H9 (cell line): ENCODE measurements around the gene PCDHA8. TPM values are rescaled to one million over a fixed set of nuclear protein-coding genes. Genes with fewer than 3 reads are reported as not detected.

Source experiments
- DNase-seq: peaks from one replicate; pipeline ENCODE4 v3.0.0-alpha.2; 2017
- H2AFZ ChIP-seq: one replicate; pipeline ENCODE4 v1.6.1; 2013; ENCODE audit warnings: mild to moderate bottlenecking, low read length, control low read depth, moderate library complexity
- H2AK5ac ChIP-seq: 2 replicates; pipeline ENCODE4 v1.6.1; 2013; ENCODE audit warnings: low read length, control low read depth, mixed read lengths; ENCODE audit not compliant: insufficient read length
- H2BK120ac ChIP-seq: one replicate; pipeline ENCODE4 v1.6.1; 2013; ENCODE audit warnings: low read depth, mild to moderate bottlenecking, low read length, control low read depth, inconsistent platforms; ENCODE audit not compliant: poor library complexity, severe bottlenecking
- H2BK12ac ChIP-seq: 2 replicates; pipeline ENCODE4 v1.6.1; 2013; ENCODE audit warnings: low read length, control low read depth, mixed read lengths, low read depth; ENCODE audit not compliant: insufficient read length
- H2BK15ac ChIP-seq: 2 replicates; pipeline ENCODE4 v1.6.1; 2013; ENCODE audit warnings: low read depth, low read length, control low read depth
- H2BK20ac ChIP-seq: one replicate; pipeline ENCODE4 v1.6.1; 2013; ENCODE audit warnings: low read depth, mild to moderate bottlenecking, low read length, control low read depth, inconsistent platforms; ENCODE audit not compliant: poor library complexity, severe bottlenecking
- H2BK5ac ChIP-seq: 2 replicates; pipeline ENCODE4 v1.6.1; 2013; ENCODE audit warnings: low read length, control low read depth, mixed read lengths; ENCODE audit not compliant: insufficient read length
- H3K14ac ChIP-seq: 2 replicates; pipeline ENCODE4 v1.6.1; 2013; ENCODE audit warnings: low read length, control low read depth; ENCODE audit not compliant: insufficient read depth
- H3K18ac ChIP-seq: 2 replicates; pipeline ENCODE4 v1.6.1; 2013; ENCODE audit warnings: low read depth, mild to moderate bottlenecking, mixed read lengths, low read length, control low read depth; ENCODE audit not compliant: insufficient read length
- H3K23ac ChIP-seq: 2 replicates; pipeline ENCODE4 v1.6.1; 2013; ENCODE audit warnings: low read length, control low read depth, mixed read lengths, low read depth; ENCODE audit not compliant: insufficient read length
- H3K23me2 ChIP-seq: 2 replicates; pipeline ENCODE4 v1.6.1; 2013; ENCODE audit warnings: low read depth, mild to moderate bottlenecking, mixed read lengths, low read length, control low read depth; ENCODE audit not compliant: insufficient read length, poor library complexity, severe bottlenecking
- H3K27ac ChIP-seq: 2 replicates; pipeline ENCODE4 v1.5.1; 2013; ENCODE audit warnings: low read length, control low read depth, mixed read lengths, low read depth; ENCODE audit not compliant: insufficient read length
- H3K27me3 ChIP-seq: 2 replicates; pipeline ENCODE4 v1.6.1; 2013; ENCODE audit warnings: low read length, control low read depth, inconsistent platforms; ENCODE audit not compliant: insufficient read depth
- H3K4ac ChIP-seq: 2 replicates; pipeline ENCODE4 v1.6.1; 2013; ENCODE audit warnings: low read depth, mild to moderate bottlenecking, control low read depth, inconsistent platforms, low read length, moderate library complexity
- H3K4me1 ChIP-seq: 2 replicates; pipeline ENCODE4 v1.6.1; 2013; ENCODE audit warnings: low read length, control low read depth, inconsistent platforms; ENCODE audit not compliant: insufficient read depth
- H3K4me2 ChIP-seq: 2 replicates; pipeline ENCODE4 v1.6.1; 2013; ENCODE audit warnings: low read length, control low read depth, mixed read lengths; ENCODE audit not compliant: insufficient read length, insufficient read depth
- H3K56ac ChIP-seq: 2 replicates; pipeline ENCODE4 v1.6.1; 2013; ENCODE audit warnings: low read depth, mild to moderate bottlenecking, mixed read lengths, low read length, control low read depth; ENCODE audit not compliant: insufficient read length
- H3K79me1 ChIP-seq: 2 replicates; pipeline ENCODE4 v1.6.1; 2013; ENCODE audit warnings: low read depth, mild to moderate bottlenecking, moderate library complexity, low read length, control low read depth, inconsistent platforms; ENCODE audit not compliant: insufficient read depth, poor library complexity, severe bottlenecking
- H3K79me2 ChIP-seq: 2 replicates; pipeline ENCODE4 v1.6.1; 2013; ENCODE audit warnings: low read length, control low read depth, inconsistent platforms; ENCODE audit not compliant: insufficient read depth
- H3K9ac ChIP-seq: 2 replicates; pipeline ENCODE4 v1.6.1; 2013; ENCODE audit warnings: low read length, control low read depth, mixed read lengths; ENCODE audit not compliant: insufficient read length; ENCODE audit errors: extremely low read depth
- H3K9me3 ChIP-seq: one replicate; pipeline ENCODE4 v1.6.1; 2013; ENCODE audit warnings: low read depth, low read length, inconsistent platforms; ENCODE audit not compliant: control insufficient read depth
- H3T11ph ChIP-seq: one replicate; pipeline ENCODE4 v1.6.1; 2013; ENCODE audit warnings: mild to moderate bottlenecking, low read length, control low read depth, inconsistent platforms
- H4K20me1 ChIP-seq: one replicate; pipeline ENCODE4 v1.6.1; 2013; ENCODE audit not compliant: control insufficient read depth, insufficient read length, insufficient read depth
- H4K5ac ChIP-seq: 2 replicates; pipeline ENCODE4 v1.6.1; 2013; ENCODE audit warnings: low read depth, mild to moderate bottlenecking, mixed read lengths, low read length, control low read depth; ENCODE audit not compliant: insufficient read length
- H4K8ac ChIP-seq: replicated peaks from 2 replicates; pipeline ENCODE4 v1.6.1; 2013; ENCODE audit warnings: low read length, control low read depth, mixed read lengths, low read depth; ENCODE audit not compliant: insufficient read length
- H4K91ac ChIP-seq: 2 replicates; pipeline ENCODE4 v1.6.1; 2013; ENCODE audit warnings: low read depth, mild to moderate bottlenecking, moderate library complexity, mixed read lengths, low read length, control low read depth; ENCODE audit not compliant: insufficient read length
- H3K27ac Mint-ChIP-seq, 3 experiments: 2 replicates in 2 of 3; 3 replicates in 1 of 3; pipeline ENCODE4 v1.8.0; 2020 to 2021; ENCODE audit warnings: mixed read lengths in 3 of 3, mild to moderate bottlenecking in 1 of 3, moderate library complexity in 1 of 3
- H3K27me3 Mint-ChIP-seq: 2 replicates; pipeline ENCODE4 v1.8.0; 2021; ENCODE audit warnings: low read depth, mild to moderate bottlenecking, moderate library complexity, mixed read lengths
- H3K36me3 Mint-ChIP-seq, 3 experiments: 2 replicates in 2 of 3; 3 replicates in 1 of 3; pipeline ENCODE4 v1.8.0; 2020 to 2021; ENCODE audit warnings: low read depth in 3 of 3, mixed read lengths in 3 of 3; ENCODE audit not compliant: insufficient read depth in 1 of 3
- H3K4me1 Mint-ChIP-seq, 2 experiments: 2 replicates each; pipeline ENCODE4 v1.8.0; 2020; ENCODE audit warnings: mixed read lengths in 2 of 2
- H3K4me3 Mint-ChIP-seq, 2 experiments: 2 replicates in 1 of 2; 3 replicates in 1 of 2; pipeline ENCODE4 v1.8.0; 2020 to 2021; ENCODE audit warnings: mild to moderate bottlenecking in 2 of 2, mixed read lengths in 2 of 2, moderate library complexity in 1 of 2
- H3K9me3 Mint-ChIP-seq, 2 experiments: 2 replicates in 1 of 2; 3 replicates in 1 of 2; pipeline ENCODE4 v1.8.0; 2020; ENCODE audit warnings: mild to moderate bottlenecking in 2 of 2, mixed read lengths in 2 of 2, moderate library complexity in 1 of 2
- CTCF ChIP-seq: fragments of 200-600 bp; sonication (generic); conservative IDR thresholded peaks from 3 replicates; pipeline ENCODE4 v1.8.0; 2021; ENCODE audit warnings: antibody characterized with exemption, mild to moderate bottlenecking
- WGBS: extraction: QIAGEN DNeasy Blood & Tissue Kit; methylation state at CpG from one replicate; pipeline ENCODE4 v1.1.7; 2013; ENCODE audit warnings: missing lambda C conversion rate, low lambda C conversion rate, mixed read lengths; ENCODE audit not compliant: insufficient read length; ENCODE audit errors: extremely low coverage; 5-methylcytosine and 5-hydroxymethylcytosine counted together
- total RNA-seq: library from RNA; stranded (reverse); gene quantifications from 2 replicates; pipeline ENCODE4 v1.2.1, GENCODE V29; 2021

The PCDHA8 gene
- total RNA-seq, 1 experiment from 2014 or later, result 0.57 TPM

GRCh38 chr5:140796718-140797095 lies 44.3 kb upstream of the PCDHA8 start:
- no CpG with 5 or more reads among the region's 39 CpGs for WGBS
- peaks cover 2% of the 10 kb centered on the region for H3K23me2 ChIP-seq
- H3K4me2 ChIP-seq, result no peak overlapping the region
- Mint-ChIP-seq H3K4me3 (no peak overlapping the region), H3K4me1 (no peaks in the 10 kb centered on the region), H3K27me3 (no peaks in the 10 kb centered on the region), H3K9me3 (peaks cover 51 to 67% of the 10 kb centered on the region in 2 experiments), H3K36me3 (peaks cover 2 to 44% (median 23%) of the 10 kb centered on the region in 3 experiments), H3K27ac (no peak overlapping the region)
- no peaks in the 10 kb centered on the region for H4K20me1 ChIP-seq
- TF ChIP-seq CTCF, result no peak
- no peaks in the 10 kb centered on the region for H3K79me1 ChIP-seq
- H2AFZ ChIP-seq, result no peak overlapping the region
- H3K27ac ChIP-seq, result no peak overlapping the region
- H3K9ac ChIP-seq, result no peak overlapping the region
- no peak overlapping the region for H2BK15ac ChIP-seq
- no peak overlapping the region for H2BK20ac ChIP-seq
- no peak for DNase-seq
- no peak overlapping the region for H2AK5ac ChIP-seq
- no peaks in the 10 kb centered on the region for H3K27me3 ChIP-seq
- H4K8ac ChIP-seq, result no peak overlapping the region
- H3K23ac ChIP-seq, result no peak overlapping the region
- no peak overlapping the region; the same call in 1 of the 2 replicates for H3K14ac ChIP-seq
- no peak overlapping the region for H3K18ac ChIP-seq
- H3T11ph ChIP-seq, result no peak overlapping the region
- H3K4ac ChIP-seq, result no peak overlapping the region
- no peak overlapping the region for H2BK120ac ChIP-seq
- H4K91ac ChIP-seq, result no peak overlapping the region
- no peaks in the 10 kb centered on the region for H3K4me1 ChIP-seq
- H2BK12ac ChIP-seq, result no peak overlapping the region
- H2BK5ac ChIP-seq, result no peak overlapping the region
- H3K56ac ChIP-seq, result no peak overlapping the region
- no peak overlapping the region for H4K5ac ChIP-seq
- no peaks in the 10 kb centered on the region for H3K79me2 ChIP-seq
- H3K9me3 ChIP-seq, result no peaks in the 10 kb centered on the region
